ENCODE measurements around the gene LHFPL6. TPM values are rescaled to one million over a fixed set of nuclear protein-coding genes. Genes with fewer than 3 reads are reported as not detected.
A peak's percentile ranks its signal among the peaks of the same experiment; 100 is the strongest.

The LHFPL6 gene
- total RNA-seq, 3 donors from 2014 or later = 54.2 to 99.6 (median 91.7) TPM

- intact Hi-C loops (cut with DNase I; ENCODE audit: low total_unique reads) = no loop called here
- Histone ChIP-seq H3K36me3 (no peaks in the 10 kb centered on the region), H3K4me1 (peaks cover 3% of the 10 kb centered on the region in 2 donors), H3K27ac (no peak overlapping the region), H3K4me3 (no peak overlapping the region), H3K9me3 (no peaks in the 10 kb centered on the region), H3K27me3 (no peaks in the 10 kb centered on the region)
- TF ChIP-seq CTCF (IDR thresholded peaks at IDR 0.05) = no peak
- TF ChIP-seq POLR2A (IDR thresholded peaks at IDR 0.05) = no peak
- TF ChIP-seq POLR2AphosphoS5 (IDR thresholded peaks at IDR 0.05) = no peak
- no peak for DNase-seq (ENCODE audit: low spot score in 2 of 2)
These were observed 183.1 kb downstream of the LHFPL6 start for GRCh38 chr13:39419876-39420275.

- TF ChIP-seq CTCF (IDR thresholded peaks at IDR 0.05) = no peak
- TF ChIP-seq POLR2A (IDR thresholded peaks at IDR 0.05) = no peak
- no peak for TF ChIP-seq POLR2AphosphoS5 (IDR thresholded peaks at IDR 0.05)
- no peak overlapping the region for H3K4me3 ChIP-seq
- DNase-seq (ENCODE audit: low spot score in 2 of 2) = no peak
- H3K27ac ChIP-seq = no peak overlapping the region
- intact Hi-C loops (cut with DNase I; ENCODE audit: low total_unique reads) = no loop called here
- H3K9me3 ChIP-seq = no peaks in the 10 kb centered on the region
- peaks cover 3% of the 10 kb centered on the region in 2 donors for H3K4me1 ChIP-seq
- H3K36me3 ChIP-seq = no peaks in the 10 kb centered on the region
- no peaks in the 10 kb centered on the region for H3K27me3 ChIP-seq
These were observed 183.9 kb downstream of the LHFPL6 start for GRCh38 chr13:39419068-39419467.

- Histone ChIP-seq H3K27ac (no peak overlapping the region), H3K4me3 (no peak overlapping the region), H3K9me3 (no peaks in the 10 kb centered on the region), H3K4me1 (peaks cover 3% of the 10 kb centered on the region in 2 donors), H3K36me3 (no peaks in the 10 kb centered on the region), H3K27me3 (no peaks in the 10 kb centered on the region)
- DNase-seq (ENCODE audit: low spot score in 2 of 2) = no peak
- intact Hi-C loops (cut with DNase I; ENCODE audit: low total_unique reads) = no loop called here
- TF ChIP-seq POLR2A (IDR thresholded peaks at IDR 0.05) (no peak), POLR2AphosphoS5 (IDR thresholded peaks at IDR 0.05) (no peak), CTCF (IDR thresholded peaks at IDR 0.05) (no peak)
These were observed 184.6 kb downstream of the LHFPL6 start for GRCh38 chr13:39418424-39418823.

GRCh38 chr13:39417643-39418042, 185.3 kb downstream of the LHFPL6 start:
- Histone ChIP-seq H3K4me1 (peaks cover 3% of the 10 kb centered on the region in 2 donors), H3K9me3 (no peaks in the 10 kb centered on the region), H3K27ac (peak overlapping the region in 1 of 2 donors; percentile 91), H3K36me3 (no peaks in the 10 kb centered on the region), H3K4me3 (peak overlapping the region in 1 of 3 donors; percentile 26), H3K27me3 (no peaks in the 10 kb centered on the region)
- intact Hi-C loops (cut with DNase I; ENCODE audit: low total_unique reads) = no loop called here
- no peak for DNase-seq (ENCODE audit: low spot score in 2 of 2)
- no peak for TF ChIP-seq CTCF (IDR thresholded peaks at IDR 0.05)
- no peak for TF ChIP-seq POLR2AphosphoS5 (IDR thresholded peaks at IDR 0.05)
- TF ChIP-seq POLR2A (IDR thresholded peaks at IDR 0.05) = no peak

- H3K9me3 ChIP-seq = no peaks in the 10 kb centered on the region
- no peak overlapping the region for H3K4me3 ChIP-seq
- no peaks in the 10 kb centered on the region for H3K27me3 ChIP-seq
- TF ChIP-seq POLR2A (IDR thresholded peaks at IDR 0.05) (no peak), CTCF (IDR thresholded peaks at IDR 0.05) (peak in 1 of 3 donors; percentile 12)
- H3K4me1 ChIP-seq = peaks cover 3% of the 10 kb centered on the region in 2 donors
- intact Hi-C loops (cut with DNase I; ENCODE audit: low total_unique reads) = no loop called here
- DNase-seq (ENCODE audit: low spot score in 2 of 2) = no peak
- no peaks in the 10 kb centered on the region for H3K36me3 ChIP-seq
- H3K27ac ChIP-seq = peak overlapping the region in 1 of 2 donors; percentile 91
These were observed 185.9 kb downstream of the LHFPL6 start for GRCh38 chr13:39417131-39417530.
